Fibroblast of skin of back (primary cell): ENCODE results near the gene SURF6. TPM values are rescaled to one million over a fixed set of nuclear protein-coding genes. Genes with fewer than 3 reads are reported as not detected.
A peak's percentile ranks its signal among the peaks of the same experiment; 100 is the strongest.
"Not testable (repeated sequence)": the region's sequence is repeated elsewhere in the genome, so short reads cannot be mapped to it uniquely, and the experiment has no call there.

Experiments used
- DNase-seq: peaks from one replicate; pipeline ENCODE4 v3.0.0-alpha.2; 2013
- polyA plus RNA-seq, 2 experiments: library from polyadenylated mRNA; unstranded; fragments of 120-200 nt; gene quantifications; one replicate each; pipeline ENCODE4 v1.2.1, GENCODE V29; 2013; ENCODE audit not compliant: insufficient read length in 2 of 2

Gene SURF6
- 21.2 TPM for polyA plus RNA-seq (2013, experiment 1 of 2; ENCODE audit: insufficient read length)
- polyA plus RNA-seq (2013, experiment 2 of 2; ENCODE audit: insufficient read length): 11.8 TPM

GRCh38 chr9:133335924-133336811 lies at the start of gene SURF6:
SURF6 (minus strand) TSS chr9:133336188; CDS start chr9:133336132, 56 bp downstream.
- DNase-seq: peak; percentile 91

GRCh38 chr9:133385452-133385851 lies 49.5 kb upstream of the SURF6 start:
- no peak for DNase-seq

- DNase-seq: no peak
Measured at GRCh38 chr9:133384736-133385321, 48.8 kb upstream of the SURF6 start.

GRCh38 chr9:133383438-133383837 lies 47.5 kb upstream of the SURF6 start:
- DNase-seq: no peak

GRCh38 chr9:133382507-133383141 lies 46.6 kb upstream of the SURF6 start:
- DNase-seq: no peak

GRCh38 chr9:133380734-133381133 lies 44.7 kb upstream of the SURF6 start:
- no peak for DNase-seq

- no peak for DNase-seq
Measured at GRCh38 chr9:133379153-133380086, 43.4 kb upstream of the SURF6 start.

- no peak for DNase-seq
Measured at GRCh38 chr9:133378408-133378962, 42.5 kb upstream of the SURF6 start.

- DNase-seq: peak; percentile 37
Measured at GRCh38 chr9:133377721-133378216, 41.8 kb upstream of the SURF6 start.

GRCh38 chr9:133377280-133377679 lies 41.3 kb upstream of the SURF6 start:
- not testable (repeated sequence) for DNase-seq

- peak; percentile 96 for DNase-seq
Measured at GRCh38 chr9:133375724-133376654, 40.0 kb upstream of the SURF6 start, which contains the start of the genes STKLD1 and SURF4. STKLD1 (plus strand) TSS chr9:133376366; CDS start chr9:133376474, 108 bp downstream. SURF4 (minus strand) TSS chr9:133376060; CDS start chr9:133375969, 91 bp downstream.

- DNase-seq: peak; percentile 46
Measured at GRCh38 chr9:133375116-133375723, 39.2 kb upstream of the SURF6 start.

- peak; percentile 67 for DNase-seq
Measured at GRCh38 chr9:133374612-133375115, 38.7 kb upstream of the SURF6 start.

- DNase-seq: no peak
Measured at GRCh38 chr9:133372144-133372543, 36.2 kb upstream of the SURF6 start.

GRCh38 chr9:133371261-133371711 lies 35.3 kb upstream of the SURF6 start:
- no peak for DNase-seq

- DNase-seq: no peak
Measured at GRCh38 chr9:133370685-133371084, 34.7 kb upstream of the SURF6 start.

GRCh38 chr9:133369933-133370332 lies 33.9 kb upstream of the SURF6 start:
- DNase-seq: no peak

- DNase-seq: no peak
Measured at GRCh38 chr9:133369422-133369821, 33.4 kb upstream of the SURF6 start.

GRCh38 chr9:133368249-133368881 lies 32.4 kb upstream of the SURF6 start:
- no peak for DNase-seq
